ENCODE results near the gene ASB13. TPM values are rescaled to one million over a fixed set of nuclear protein-coding genes. Genes with fewer than 3 reads are reported as not detected.

ASB13 gene
- total and polyA plus RNA-seq, 10 of the 15 experiments (the other 5 are each of a cell fraction or from before 2014, with no cell fraction given) = 0.02 to 0.59 (median 0.10) TPM; not detected in 2

GRCh38 chr10:5595994-5596471 is 70.4 kb downstream of the ASB13 start:
- Histone ChIP-seq H3K36me3 (ENCODE audit: control insufficient read depth in 2 of 2, insufficient read depth in 2 of 2, low read length in 1 of 2) (no peaks in the 10 kb centered on the region), H3K9ac (ENCODE audit: control insufficient read depth, insufficient read depth, low read length) (no peak overlapping the region), H3K27me3 (replicated peaks in 1 of 2; ENCODE audit: control insufficient read depth in 2 of 2, insufficient read depth in 2 of 2, low read length in 1 of 2) (peaks cover 0 to 2% of the 10 kb centered on the region in 2 experiments; a peak in 2 of 4 replicates), H3K27ac (ENCODE audit: control insufficient read depth, insufficient read depth) (no peak overlapping the region), H3K79me2 (ENCODE audit: control insufficient read depth, insufficient read depth, low read length) (no peaks in the 10 kb centered on the region), H4K20me1 (ENCODE audit: control insufficient read depth, insufficient read depth) (no peaks in the 10 kb centered on the region), H3K4me1 (ENCODE audit: control insufficient read depth, insufficient read depth, low read length) (no peaks in the 10 kb centered on the region), H2AFZ (ENCODE audit: control insufficient read depth, low read depth, low read length) (no peak overlapping the region), H3K9me3 (replicated peaks; ENCODE audit: control insufficient read depth, insufficient read depth, low read length) (no peaks in the 10 kb centered on the region), H3K4me3 (no peak overlapping the region), H3K4me2 (ENCODE audit: control insufficient read depth, insufficient read depth) (no peak overlapping the region)
- ChIA-PET SMC1A (ENCODE audit: uncharacterized antibody, unreplicated experiment) (no interaction called here), RAD21 (ENCODE audit: unreplicated experiment) (interaction anchor here (1.0 kb wide), 1 partner anchor 154 kb away, joined by 3 read pairs; no protein-coding TSS in a partner anchor), POLR2A (interaction anchor here (1.0 kb wide), 1 partner anchor 15 kb away, joined by 3 read pairs; no protein-coding TSS in a partner anchor), CTCF (interaction anchor here (0.6 kb wide), 1 partner anchor 418 kb away, joined by 3 read pairs; no protein-coding TSS in a partner anchor)
- ATAC-seq = no peak
- BruUV-seq (replicated peaks) = no TSS peak
- in situ Hi-C loops (cut with MboI) (no loop called here), intact Hi-C loops (cut with micrococcal nuclease; ENCODE audit: unreplicated experiment) (no loop called here)
- TF ChIP-seq TARDBP (IDR thresholded peaks at IDR 0.05; ENCODE audit: borderline replicate concordance) = no peak
- no peak for TF ChIP-seq ASH2L (IDR thresholded peaks at IDR 0.05; ENCODE audit: borderline replicate concordance, low read depth)
- no peak for TF ChIP-seq ZBTB40 (IDR thresholded peaks at IDR 0.05; ENCODE audit: borderline replicate concordance)
- no peak for TF ChIP-seq BHLHE40 (IDR thresholded peaks at IDR 0.05; ENCODE audit: borderline replicate concordance in 1 of 2, low read depth in 2 of 2, low read length in 1 of 2)
- TF ChIP-seq RBBP5 (conservative IDR thresholded peaks at IDR 0.05) = no peak
- TF ChIP-seq SMAD1 (IDR thresholded peaks at IDR 0.05; ENCODE audit: low read depth, partially characterized antibody) = no peak
- TF ChIP-seq NFYA (IDR thresholded peaks at IDR 0.05; ENCODE audit: borderline replicate concordance, low read depth, low read length) = no peak
- no peak for TF ChIP-seq HDAC6 (IDR thresholded peaks at IDR 0.05; ENCODE audit: unreplicated experiment)
- TF ChIP-seq RELB (IDR thresholded peaks at IDR 0.05; ENCODE audit: low read depth) = no peak
- TF ChIP-seq JUND (IDR thresholded peaks at IDR 0.05; ENCODE audit: low read depth, low read length) = no peak
- 15% methylated on average over 9 of the region's 9 CpGs for WGBS (ENCODE audit: insufficient coverage, insufficient replicate concordance, low lambda C conversion rate, missing lambda C conversion rate)
- no peak for DNase-seq (ENCODE audit: low read depth, low spot score)
- FAIRE-seq = no peak
